NCI-H146 treated with DMSO at 0.1 percent for 48 hours (cell line): ENCODE results near the gene CPXM1.

Experiments used
- DNase-seq: peaks from one replicate; lab custom pipeline; 2025; ENCODE audit not compliant: unreplicated experiment; lab: John Stamatoyannopoulos, UW

CPXM1 gene

GRCh38 chr20:2750491-2751251, 49.8 kb downstream of the CPXM1 start:
- no peak for DNase-seq

- DNase-seq, result no peak
Measured at GRCh38 chr20:2749951-2750490, 50.4 kb downstream of the CPXM1 start.

- DNase-seq, result no peak
Measured at GRCh38 chr20:2749343-2749950, 51.0 kb downstream of the CPXM1 start.

GRCh38 chr20:2748551-2749342, 51.7 kb downstream of the CPXM1 start:
- DNase-seq, result no peak

GRCh38 chr20:2747676-2748235, 52.7 kb downstream of the CPXM1 start:
- DNase-seq, result no peak

GRCh38 chr20:2746636-2747265, 53.7 kb downstream of the CPXM1 start:
- DNase-seq, result no peak

GRCh38 chr20:2745936-2746635, 54.3 kb downstream of the CPXM1 start:
- DNase-seq, result no peak

- DNase-seq, result no peak
Measured at GRCh38 chr20:2745060-2745910, 55.1 kb downstream of the CPXM1 start.
